Ishikawa (cell line): ENCODE results near the gene GRAMD4.

Experiments used
- CEBPB ChIP-seq: IDR thresholded peaks from 2 replicates; pipeline ENCODE4 v1.6.1; 2012
- CREB1 ChIP-seq: IDR thresholded peaks from 2 replicates; pipeline ENCODE4 v1.6.1; 2012; ENCODE audit warnings: low read depth
- EGR1 ChIP-seq: IDR thresholded peaks from 2 replicates; pipeline ENCODE4 v1.6.1; 2012
- EP300 ChIP-seq: IDR thresholded peaks from 2 replicates; pipeline ENCODE4 v1.6.1; 2012; ENCODE audit warnings: borderline replicate concordance
- FOXM1 ChIP-seq: IDR thresholded peaks from 2 replicates; pipeline ENCODE4 v1.6.1; 2012; ENCODE audit warnings: low read depth, borderline replicate concordance
- NFIC ChIP-seq: IDR thresholded peaks from 2 replicates; pipeline ENCODE4 v1.6.1; 2012
- RAD21 ChIP-seq: IDR thresholded peaks from 2 replicates; pipeline ENCODE4 v1.6.1; 2012; ENCODE audit warnings: low read depth
- TAF1 ChIP-seq: IDR thresholded peaks from 2 replicates; pipeline ENCODE4 v1.6.1; 2012; ENCODE audit warnings: low read depth, mild to moderate bottlenecking
- TCF12 ChIP-seq: IDR thresholded peaks from 2 replicates; pipeline ENCODE4 v1.6.1; 2012; ENCODE audit warnings: low read depth
- TEAD4 ChIP-seq: IDR thresholded peaks from 2 replicates; pipeline ENCODE4 v1.6.1; 2012
- YY1 ChIP-seq: IDR thresholded peaks from 2 replicates; pipeline ENCODE4 v1.6.1; 2012; ENCODE audit warnings: low read depth
- ZBTB7A ChIP-seq: IDR thresholded peaks from 2 replicates; pipeline ENCODE4 v1.6.1; 2012; ENCODE audit warnings: low read depth
- TF ChIP-seq, protein P1 (sequence below): IDR thresholded peaks from 2 replicates; pipeline ENCODE4 v1.6.1; 2012
- TF ChIP-seq, protein P2 (sequence below): IDR thresholded peaks from 2 replicates; pipeline ENCODE4 v1.6.1; 2012; ENCODE audit warnings: low read depth, mild to moderate bottlenecking
- TF ChIP-seq, protein P3 (sequence below): IDR thresholded peaks from 2 replicates; pipeline ENCODE4 v1.6.1; 2012

Gene GRAMD4

DNA sequence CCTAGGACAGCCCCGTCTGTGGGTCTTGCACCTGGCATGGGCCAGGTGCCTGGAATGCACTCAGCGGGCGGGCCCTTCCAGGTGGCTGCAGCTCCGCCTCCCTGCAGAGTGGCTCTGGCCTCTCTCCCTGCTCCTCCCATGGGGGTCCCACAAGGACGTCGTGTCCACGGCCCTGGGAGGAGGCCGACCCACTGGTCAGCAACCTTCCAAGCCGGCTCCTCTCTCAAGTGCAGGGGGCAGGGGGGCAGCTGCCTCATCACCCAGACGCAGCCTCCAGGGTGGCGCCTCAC lies 76.0 kb downstream of the GRAMD4 start:
- peak; percentile 94 for TF ChIP-seq TCF12
- TF ChIP-seq TEAD4, result peak; percentile 84
- TF ChIP-seq CREB1, result no peak
- TF ChIP-seq EGR1, result no peak
- TF ChIP-seq, protein P1, sequence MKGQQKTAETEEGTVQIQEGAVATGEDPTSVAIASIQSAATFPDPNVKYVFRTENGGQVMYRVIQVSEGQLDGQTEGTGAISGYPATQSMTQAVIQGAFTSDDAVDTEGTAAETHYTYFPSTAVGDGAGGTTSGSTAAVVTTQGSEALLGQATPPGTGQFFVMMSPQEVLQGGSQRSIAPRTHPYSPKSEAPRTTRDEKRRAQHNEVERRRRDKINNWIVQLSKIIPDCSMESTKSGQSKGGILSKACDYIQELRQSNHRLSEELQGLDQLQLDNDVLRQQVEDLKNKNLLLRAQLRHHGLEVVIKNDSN, result no peak
- TF ChIP-seq EP300, result 0 out of 2 replicates have a peak, but pooled peaks have one; percentile 9
- no peak for TF ChIP-seq TAF1
- peak; percentile 68 for TF ChIP-seq NFIC
- no peak for TF ChIP-seq ZBTB7A
- no peak for TF ChIP-seq FOXM1
- no peak for TF ChIP-seq YY1
- TF ChIP-seq, protein P2, sequence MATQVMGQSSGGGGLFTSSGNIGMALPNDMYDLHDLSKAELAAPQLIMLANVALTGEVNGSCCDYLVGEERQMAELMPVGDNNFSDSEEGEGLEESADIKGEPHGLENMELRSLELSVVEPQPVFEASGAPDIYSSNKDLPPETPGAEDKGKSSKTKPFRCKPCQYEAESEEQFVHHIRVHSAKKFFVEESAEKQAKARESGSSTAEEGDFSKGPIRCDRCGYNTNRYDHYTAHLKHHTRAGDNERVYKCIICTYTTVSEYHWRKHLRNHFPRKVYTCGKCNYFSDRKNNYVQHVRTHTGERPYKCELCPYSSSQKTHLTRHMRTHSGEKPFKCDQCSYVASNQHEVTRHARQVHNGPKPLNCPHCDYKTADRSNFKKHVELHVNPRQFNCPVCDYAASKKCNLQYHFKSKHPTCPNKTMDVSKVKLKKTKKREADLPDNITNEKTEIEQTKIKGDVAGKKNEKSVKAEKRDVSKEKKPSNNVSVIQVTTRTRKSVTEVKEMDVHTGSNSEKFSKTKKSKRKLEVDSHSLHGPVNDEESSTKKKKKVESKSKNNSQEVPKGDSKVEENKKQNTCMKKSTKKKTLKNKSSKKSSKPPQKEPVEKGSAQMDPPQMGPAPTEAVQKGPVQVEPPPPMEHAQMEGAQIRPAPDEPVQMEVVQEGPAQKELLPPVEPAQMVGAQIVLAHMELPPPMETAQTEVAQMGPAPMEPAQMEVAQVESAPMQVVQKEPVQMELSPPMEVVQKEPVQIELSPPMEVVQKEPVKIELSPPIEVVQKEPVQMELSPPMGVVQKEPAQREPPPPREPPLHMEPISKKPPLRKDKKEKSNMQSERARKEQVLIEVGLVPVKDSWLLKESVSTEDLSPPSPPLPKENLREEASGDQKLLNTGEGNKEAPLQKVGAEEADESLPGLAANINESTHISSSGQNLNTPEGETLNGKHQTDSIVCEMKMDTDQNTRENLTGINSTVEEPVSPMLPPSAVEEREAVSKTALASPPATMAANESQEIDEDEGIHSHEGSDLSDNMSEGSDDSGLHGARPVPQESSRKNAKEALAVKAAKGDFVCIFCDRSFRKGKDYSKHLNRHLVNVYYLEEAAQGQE, result no peak
- TF ChIP-seq CEBPB, result no peak
- no peak for TF ChIP-seq RAD21
- TF ChIP-seq, protein P3, sequence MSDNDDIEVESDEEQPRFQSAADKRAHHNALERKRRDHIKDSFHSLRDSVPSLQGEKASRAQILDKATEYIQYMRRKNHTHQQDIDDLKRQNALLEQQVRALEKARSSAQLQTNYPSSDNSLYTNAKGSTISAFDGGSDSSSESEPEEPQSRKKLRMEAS, result no peak

DNA sequence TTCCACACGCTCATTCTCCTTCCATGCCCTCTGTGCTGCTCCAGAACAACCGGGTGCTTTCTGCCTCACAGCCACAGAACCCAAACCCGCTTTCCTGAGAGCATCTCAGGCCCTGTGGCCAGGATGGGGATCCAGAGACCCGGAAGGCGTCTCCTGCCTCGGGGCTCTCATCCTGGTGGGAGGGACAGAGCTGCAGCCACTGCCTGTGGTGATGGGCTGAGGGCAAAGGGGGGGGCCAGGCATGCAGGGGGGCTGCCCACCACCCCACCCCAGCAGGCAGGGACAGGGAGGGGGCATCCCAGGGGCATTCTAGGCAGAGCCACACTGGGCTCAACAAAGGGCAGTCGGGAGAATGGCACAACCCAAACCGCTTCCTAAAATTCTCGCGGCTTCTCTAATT lies 76.4 kb downstream of the GRAMD4 start:
- TF ChIP-seq CREB1, result no peak
- no peak; the same call in 1 of the 2 replicates for TF ChIP-seq EP300
- TF ChIP-seq NFIC, result no peak
- no peak for TF ChIP-seq EGR1
- no peak for TF ChIP-seq RAD21
- no peak for TF ChIP-seq YY1
- TF ChIP-seq, protein P2, result no peak
- no peak for TF ChIP-seq TEAD4
- TF ChIP-seq TAF1, result no peak
- TF ChIP-seq, protein P3, result no peak
- TF ChIP-seq, protein P1, result no peak
- TF ChIP-seq FOXM1, result no peak
- TF ChIP-seq TCF12, result no peak
- no peak for TF ChIP-seq CEBPB
- TF ChIP-seq ZBTB7A, result no peak

DNA sequence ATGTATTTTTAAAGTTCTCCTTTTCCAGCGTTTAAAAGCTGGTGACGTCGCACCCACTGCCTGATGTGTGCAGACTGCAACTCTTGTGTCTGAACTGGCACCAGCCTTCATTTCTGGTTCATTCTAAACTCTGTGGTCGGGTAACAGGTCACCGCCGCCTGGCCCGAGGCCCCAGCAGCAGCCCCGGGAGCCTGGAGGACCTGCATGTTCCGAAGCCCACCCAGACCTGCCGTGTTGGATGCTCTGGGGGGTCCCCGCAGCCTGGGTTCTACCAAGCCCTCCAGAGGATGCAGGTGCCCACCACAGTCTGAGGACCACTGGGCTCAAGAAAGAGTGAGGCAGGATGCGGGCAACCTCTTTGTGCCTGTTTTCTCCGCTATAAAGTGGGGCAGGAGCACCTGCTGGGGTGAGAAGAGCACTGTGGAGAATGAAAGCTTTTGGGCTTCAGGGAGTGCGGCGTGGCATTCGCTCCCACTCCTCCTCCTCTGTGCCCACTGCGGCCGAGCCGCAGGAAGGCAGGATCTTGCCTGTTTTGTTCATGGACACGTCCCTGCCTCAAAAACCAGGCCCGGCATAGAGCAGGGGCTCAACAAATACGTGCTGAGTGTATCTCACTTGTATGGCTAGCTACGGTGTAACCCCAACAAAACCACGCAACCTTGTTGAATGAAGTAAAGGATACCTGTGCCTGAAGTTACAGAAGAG lies 77.8 kb downstream of the GRAMD4 start:
- TF ChIP-seq, protein P2, result no peak
- TF ChIP-seq, protein P3, result no peak
- TF ChIP-seq, protein P1, result no peak
- TF ChIP-seq RAD21 (no peak), CREB1 (no peak), EP300 (no peak), TAF1 (no peak)

DNA sequence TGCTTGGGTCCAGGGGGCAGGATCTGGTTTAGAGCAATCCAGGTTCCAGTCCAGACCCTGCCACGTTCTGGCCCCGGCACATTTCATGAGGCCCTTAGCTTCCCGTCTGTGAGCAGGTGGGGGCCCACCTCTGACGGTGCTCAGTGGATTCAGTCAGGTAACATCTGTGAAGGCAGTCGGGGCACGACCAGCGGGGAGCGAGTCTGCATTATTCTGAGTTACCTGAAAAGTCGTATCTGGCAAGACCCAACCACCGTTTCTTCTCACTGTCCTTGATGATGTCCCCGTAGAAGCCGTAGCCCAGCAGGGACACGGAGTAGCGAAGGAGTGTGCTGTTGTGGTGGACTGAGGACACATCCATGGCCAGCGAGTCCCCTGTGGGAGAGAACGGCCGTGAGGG lies 78.9 kb downstream of the GRAMD4 start:
- TF ChIP-seq, protein P1, result no peak
- TF ChIP-seq NFIC, result no peak
- no peak for TF ChIP-seq TAF1
- TF ChIP-seq TEAD4, result no peak
- TF ChIP-seq EP300, result no peak
- TF ChIP-seq, protein P3, result no peak
- TF ChIP-seq YY1, result no peak
- no peak for TF ChIP-seq EGR1
- no peak for TF ChIP-seq RAD21
- TF ChIP-seq, protein P2, result no peak
- no peak for TF ChIP-seq TCF12
- no peak for TF ChIP-seq FOXM1
- no peak for TF ChIP-seq CEBPB
- TF ChIP-seq ZBTB7A, result no peak
- no peak for TF ChIP-seq CREB1
